Liver (tissue), 9 donors: ENCODE measurements around the gene PCGF6. TPM values are rescaled to one million over a fixed set of nuclear protein-coding genes. Genes with fewer than 3 reads are reported as not detected.

Source experiments
- DNase-seq: peaks from one replicate; pipeline ENCODE4 v3.0.0-alpha.2; 2017; ENCODE audit warnings: low spot score
- H3K27ac ChIP-seq, 2 donors: one replicate each; pipeline ENCODE4 v1.7.0; 2013; ENCODE audit warnings: inconsistent platforms in 2 of 2, low read length in 2 of 2, control low read depth in 1 of 2, low read depth in 1 of 2, mild to moderate bottlenecking in 1 of 2
- H3K27me3 ChIP-seq, 4 donors: one replicate each; pipeline versions ENCODE4 v1.6.1 to v1.7.0; 2013; ENCODE audit warnings: low read length in 3 of 4, inconsistent platforms in 1 of 4, mild to moderate bottlenecking in 1 of 4, moderate library complexity in 1 of 4; ENCODE audit not compliant: control insufficient read depth in 4 of 4, insufficient read depth in 4 of 4
- H3K36me3 ChIP-seq, 4 donors: one replicate each; pipeline versions ENCODE4 v1.6.1 to v1.7.0; 2013; ENCODE audit warnings: low read length in 3 of 4, mild to moderate bottlenecking in 3 of 4, low read depth in 1 of 4, moderate library complexity in 1 of 4; ENCODE audit not compliant: control insufficient read depth in 4 of 4, insufficient read depth in 3 of 4
- H3K4me1 ChIP-seq, 4 donors: one replicate each; pipeline versions ENCODE4 v1.6.1 to v1.7.0; 2013; ENCODE audit warnings: low read length in 3 of 4, mild to moderate bottlenecking in 3 of 4, moderate library complexity in 1 of 4; ENCODE audit not compliant: control insufficient read depth in 4 of 4, insufficient read depth in 4 of 4
- H3K4me3 ChIP-seq, 3 donors: one replicate each; pipeline versions ENCODE4 v1.6.1 to v1.7.0; 2013; ENCODE audit warnings: low read length in 3 of 3, control low read depth in 1 of 3, low read depth in 1 of 3, mild to moderate bottlenecking in 1 of 3
- H3K9ac ChIP-seq, 2 donors: one replicate each; pipeline ENCODE4 v1.7.0; 2013; ENCODE audit warnings: low read length in 2 of 2, mild to moderate bottlenecking in 2 of 2, moderate library complexity in 2 of 2, control low read depth in 1 of 2, low read depth in 1 of 2
- H3K9me3 ChIP-seq, 4 donors: one replicate each; pipeline versions ENCODE4 v1.6.1 to v1.7.0; 2013; ENCODE audit warnings: low read length in 3 of 4; ENCODE audit not compliant: control insufficient read depth in 4 of 4
- CTCF ChIP-seq: fragments of 150-350 bp; IDR thresholded peaks from 2 replicates; pipeline ENCODE4 v1.5.1; 2017; ENCODE audit warnings: improper control_type of control experiment, low read depth, low read length; ENCODE audit not compliant: missing input control
- EGR1 ChIP-seq, 2 donors: IDR thresholded peaks; 2 replicates each; pipeline ENCODE4 v1.6.1; 2016 to 2018; ENCODE audit warnings: antibody characterized with exemption in 2 of 2, low read depth in 2 of 2
- FOXA1 ChIP-seq: IDR thresholded peaks from 2 replicates; pipeline ENCODE4 v1.6.1; 2016; ENCODE audit warnings: antibody characterized with exemption
- FOXA2 ChIP-seq: IDR thresholded peaks from 2 replicates; pipeline ENCODE4 v1.6.1; 2016; ENCODE audit warnings: antibody characterized with exemption
- GABPA ChIP-seq, 2 donors: IDR thresholded peaks in 1 of 2; conservative IDR thresholded peaks in 1 of 2; 2 replicates each; pipeline ENCODE4 v1.6.1; 2016; ENCODE audit warnings: antibody characterized with exemption in 2 of 2, mild to moderate bottlenecking in 1 of 2, moderate library complexity in 1 of 2
- HNF4A ChIP-seq, 2 donors: conservative IDR thresholded peaks; 2 replicates each; pipeline ENCODE4 v1.6.1; 2016; ENCODE audit warnings: antibody characterized with exemption in 2 of 2, mild to moderate bottlenecking in 2 of 2
- HNF4G ChIP-seq: IDR thresholded peaks from 2 replicates; pipeline ENCODE4 v1.6.1; 2016; ENCODE audit warnings: antibody characterized with exemption
- JUND ChIP-seq, 2 donors: IDR thresholded peaks; 2 replicates each; pipeline ENCODE4 v1.6.1; 2016; ENCODE audit warnings: antibody characterized with exemption in 2 of 2
- NR2F2 ChIP-seq: IDR thresholded peaks from 2 replicates; pipeline ENCODE4 v1.6.1; 2016; ENCODE audit warnings: antibody characterized with exemption
- RAD21 ChIP-seq, 2 donors: IDR thresholded peaks; 2 replicates each; pipeline ENCODE4 v1.6.1; 2016; ENCODE audit warnings: antibody characterized with exemption in 2 of 2, mild to moderate bottlenecking in 2 of 2
- RXRA ChIP-seq, 2 donors: IDR thresholded peaks; 2 replicates each; pipeline ENCODE4 v1.6.1; 2017 to 2018; ENCODE audit warnings: antibody characterized with exemption in 2 of 2, mild to moderate bottlenecking in 1 of 2
- SP1 ChIP-seq: IDR thresholded peaks from 2 replicates; pipeline ENCODE4 v1.6.1; 2018; ENCODE audit warnings: antibody characterized with exemption, mild to moderate bottlenecking
- TAF1 ChIP-seq: conservative IDR thresholded peaks from 2 replicates; pipeline ENCODE4 v1.6.1; 2016; ENCODE audit warnings: antibody characterized with exemption, mild to moderate bottlenecking
- YY1 ChIP-seq: IDR thresholded peaks from 2 replicates; pipeline ENCODE4 v1.6.1; 2016; ENCODE audit warnings: antibody characterized with exemption, mild to moderate bottlenecking
- WGBS: extraction: QIAGEN DNeasy Blood & Tissue Kit; methylation state at CpG from one replicate; pipeline ENCODE4 v1.1.7; 2013; 5-methylcytosine and 5-hydroxymethylcytosine counted together
- polyA plus RNA-seq, 2 donors: library from polyadenylated mRNA; stranded (reverse) in 1 of 2; unstranded in 1 of 2; fragments of 200-250 nt in 1 of 2; fragments of >200 nt in 1 of 2; fragmentation: Nextera tagmentation in 1 of 2; extraction: Ambion mirVana in 1 of 2; gene quantifications; one replicate each; pipeline versions ENCODE4 v1.2.1 to v1.2.3, GENCODE V29; 2013 to 2015
- total RNA-seq, 2 donors: library from RNA; depleted of rRNA; stranded (reverse); fragments of >200 nt; gene quantifications; one replicate each; pipeline ENCODE4 v1.2.3, GENCODE V29; 2014
- TF ChIP-seq, protein P1 (sequence below): IDR thresholded peaks from 2 replicates; pipeline ENCODE4 v1.6.1; 2016; ENCODE audit warnings: antibody characterized with exemption
- TF ChIP-seq, protein P2 (sequence below): IDR thresholded peaks from 2 replicates; pipeline ENCODE4 v1.6.1; 2016; ENCODE audit warnings: antibody characterized with exemption, mild to moderate bottlenecking
- TF ChIP-seq, protein P3 (sequence below): IDR thresholded peaks from 2 replicates; pipeline ENCODE4 v1.6.1; 2016; ENCODE audit warnings: antibody characterized with exemption
- TF ChIP-seq, protein P4 (sequence below): IDR thresholded peaks from 2 replicates; pipeline ENCODE4 v1.6.1; 2016; ENCODE audit warnings: antibody characterized with exemption
- donor health status: healthy.
- donor health status: healthy.
- donor health status: healthy.
- donor health status: healthy.
- donor health status: healthy.

PCGF6 gene
- total and polyA plus RNA-seq, 4 donors, result 5.3 to 8.0 (median 6.2) TPM

DNA sequence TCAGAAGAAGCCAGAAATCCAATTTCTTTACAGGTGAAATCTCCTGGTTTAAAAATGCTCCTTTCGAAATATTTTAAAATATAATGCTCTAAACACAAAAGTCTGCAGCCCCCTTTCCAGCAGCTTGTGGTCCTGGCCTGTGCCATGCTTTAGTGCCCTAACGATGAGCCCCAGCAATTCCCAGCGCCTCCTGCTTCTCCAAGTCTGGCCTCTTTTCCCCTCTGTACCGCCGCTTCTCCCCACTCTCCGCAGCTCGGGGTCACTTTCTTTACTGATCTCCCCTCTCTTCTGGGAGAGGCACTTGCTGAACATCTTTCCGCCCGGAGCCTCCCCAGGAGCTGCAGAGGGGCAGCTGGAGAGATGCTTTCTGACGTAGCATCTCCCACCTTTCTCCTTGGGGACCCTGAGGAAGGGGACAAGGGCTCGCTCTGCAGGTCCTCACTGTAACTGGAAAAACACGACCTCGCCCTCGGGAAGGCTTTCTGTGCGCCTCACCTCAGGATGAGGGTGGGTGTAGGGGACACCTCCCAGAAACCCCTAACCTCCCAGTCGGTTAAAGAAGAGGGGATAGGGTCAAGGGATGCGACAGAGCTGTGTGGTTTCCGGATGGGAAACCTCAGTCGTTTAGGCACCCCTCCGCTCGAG is 74.6 kb downstream of the PCGF6 start:
- no peak overlapping the region for H3K9ac ChIP-seq
- H3K27me3 ChIP-seq, result peaks cover 3 to 13% (median 7%) of the 10 kb centered on the region in 4 donors
- H3K27ac ChIP-seq, result no peak overlapping the region
- DNase-seq, result no peak
- no peaks in the 10 kb centered on the region for H3K36me3 ChIP-seq
- peaks cover 5 to 12% (median 9%) of the 10 kb centered on the region in 4 donors for H3K4me1 ChIP-seq
- H3K9me3 ChIP-seq, result no peaks in the 10 kb centered on the region
- WGBS, result 15% methylated on average over 21 of the region's 21 CpGs
- H3K4me3 ChIP-seq, result no peak overlapping the region
- TF ChIP-seq EGR1 (IDR thresholded peaks at IDR 0.05; ENCODE audit: low read depth in 2 of 2) (no peak), FOXA2 (no peak), RXRA (IDR thresholded peaks at IDR 0.05) (no peak), SP1 (no peak)
- TF ChIP-seq, protein P1, sequence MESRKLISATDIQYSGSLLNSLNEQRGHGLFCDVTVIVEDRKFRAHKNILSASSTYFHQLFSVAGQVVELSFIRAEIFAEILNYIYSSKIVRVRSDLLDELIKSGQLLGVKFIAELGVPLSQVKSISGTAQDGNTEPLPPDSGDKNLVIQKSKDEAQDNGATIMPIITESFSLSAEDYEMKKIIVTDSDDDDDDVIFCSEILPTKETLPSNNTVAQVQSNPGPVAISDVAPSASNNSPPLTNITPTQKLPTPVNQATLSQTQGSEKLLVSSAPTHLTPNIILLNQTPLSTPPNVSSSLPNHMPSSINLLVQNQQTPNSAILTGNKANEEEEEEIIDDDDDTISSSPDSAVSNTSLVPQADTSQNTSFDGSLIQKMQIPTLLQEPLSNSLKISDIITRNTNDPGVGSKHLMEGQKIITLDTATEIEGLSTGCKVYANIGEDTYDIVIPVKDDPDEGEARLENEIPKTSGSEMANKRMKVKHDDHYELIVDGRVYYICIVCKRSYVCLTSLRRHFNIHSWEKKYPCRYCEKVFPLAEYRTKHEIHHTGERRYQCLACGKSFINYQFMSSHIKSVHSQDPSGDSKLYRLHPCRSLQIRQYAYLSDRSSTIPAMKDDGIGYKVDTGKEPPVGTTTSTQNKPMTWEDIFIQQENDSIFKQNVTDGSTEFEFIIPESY, result no peak
- TF ChIP-seq, protein P2, sequence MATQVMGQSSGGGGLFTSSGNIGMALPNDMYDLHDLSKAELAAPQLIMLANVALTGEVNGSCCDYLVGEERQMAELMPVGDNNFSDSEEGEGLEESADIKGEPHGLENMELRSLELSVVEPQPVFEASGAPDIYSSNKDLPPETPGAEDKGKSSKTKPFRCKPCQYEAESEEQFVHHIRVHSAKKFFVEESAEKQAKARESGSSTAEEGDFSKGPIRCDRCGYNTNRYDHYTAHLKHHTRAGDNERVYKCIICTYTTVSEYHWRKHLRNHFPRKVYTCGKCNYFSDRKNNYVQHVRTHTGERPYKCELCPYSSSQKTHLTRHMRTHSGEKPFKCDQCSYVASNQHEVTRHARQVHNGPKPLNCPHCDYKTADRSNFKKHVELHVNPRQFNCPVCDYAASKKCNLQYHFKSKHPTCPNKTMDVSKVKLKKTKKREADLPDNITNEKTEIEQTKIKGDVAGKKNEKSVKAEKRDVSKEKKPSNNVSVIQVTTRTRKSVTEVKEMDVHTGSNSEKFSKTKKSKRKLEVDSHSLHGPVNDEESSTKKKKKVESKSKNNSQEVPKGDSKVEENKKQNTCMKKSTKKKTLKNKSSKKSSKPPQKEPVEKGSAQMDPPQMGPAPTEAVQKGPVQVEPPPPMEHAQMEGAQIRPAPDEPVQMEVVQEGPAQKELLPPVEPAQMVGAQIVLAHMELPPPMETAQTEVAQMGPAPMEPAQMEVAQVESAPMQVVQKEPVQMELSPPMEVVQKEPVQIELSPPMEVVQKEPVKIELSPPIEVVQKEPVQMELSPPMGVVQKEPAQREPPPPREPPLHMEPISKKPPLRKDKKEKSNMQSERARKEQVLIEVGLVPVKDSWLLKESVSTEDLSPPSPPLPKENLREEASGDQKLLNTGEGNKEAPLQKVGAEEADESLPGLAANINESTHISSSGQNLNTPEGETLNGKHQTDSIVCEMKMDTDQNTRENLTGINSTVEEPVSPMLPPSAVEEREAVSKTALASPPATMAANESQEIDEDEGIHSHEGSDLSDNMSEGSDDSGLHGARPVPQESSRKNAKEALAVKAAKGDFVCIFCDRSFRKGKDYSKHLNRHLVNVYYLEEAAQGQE, result no peak

- Histone ChIP-seq H3K4me1 (peaks cover 5 to 11% (median 9%) of the 10 kb centered on the region in 4 donors), H3K4me3 (no peak overlapping the region), H3K9me3 (no peaks in the 10 kb centered on the region), H3K27ac (no peak overlapping the region), H3K9ac (no peak overlapping the region), H3K27me3 (peaks cover 2 to 10% (median 7%) of the 10 kb centered on the region in 4 donors), H3K36me3 (no peaks in the 10 kb centered on the region)
- TF ChIP-seq RAD21 (IDR thresholded peaks at IDR 0.05) (no peak), TAF1 (no peak), EGR1 (IDR thresholded peaks at IDR 0.05; ENCODE audit: low read depth in 2 of 2) (no peak), FOXA1 (no peak), SP1 (no peak), GABPA (IDR thresholded peaks at IDR 0.05 in 1 of 2, conservative IDR thresholded peaks at IDR 0.05 in 1 of 2) (no peak), CTCF (no peak), HNF4A (conservative IDR thresholded peaks at IDR 0.05) (no peak), YY1 (no peak), RXRA (IDR thresholded peaks at IDR 0.05) (no peak), NR2F2 (no peak), JUND (IDR thresholded peaks at IDR 0.05) (no peak), FOXA2 (no peak), HNF4G (no peak)
- TF ChIP-seq, protein P1, result no peak
- TF ChIP-seq, protein P3, sequence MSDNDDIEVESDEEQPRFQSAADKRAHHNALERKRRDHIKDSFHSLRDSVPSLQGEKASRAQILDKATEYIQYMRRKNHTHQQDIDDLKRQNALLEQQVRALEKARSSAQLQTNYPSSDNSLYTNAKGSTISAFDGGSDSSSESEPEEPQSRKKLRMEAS, result no peak
- TF ChIP-seq, protein P4, sequence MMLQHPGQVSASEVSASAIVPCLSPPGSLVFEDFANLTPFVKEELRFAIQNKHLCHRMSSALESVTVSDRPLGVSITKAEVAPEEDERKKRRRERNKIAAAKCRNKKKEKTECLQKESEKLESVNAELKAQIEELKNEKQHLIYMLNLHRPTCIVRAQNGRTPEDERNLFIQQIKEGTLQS, result no peak
- TF ChIP-seq, protein P2, result no peak
- no peak for DNase-seq
- WGBS, result 75% methylated on average over 4 of the region's 4 CpGs
Measured at GRCh38 chr10:103273041-103273441, 77.9 kb downstream of the PCGF6 start.
